HepG2 (cell line): ENCODE results near the gene ASAP2. TPM values are rescaled to one million over a fixed set of nuclear protein-coding genes. Genes with fewer than 3 reads are reported as not detected.

Source experiments
- BHLHE40 ChIP-seq: IDR thresholded peaks from 2 replicates; pipeline ENCODE4 v1.6.1; 2011; ENCODE audit warnings: low read length, improper control_type of control experiment
- GMEB1 ChIP-seq: sonication (generic); formaldehyde crosslinking; IDR thresholded peaks from 2 replicates; pipeline ENCODE4 v1.5.1; 2020; ENCODE audit warnings: missing genetic modification reagents, mild to moderate bottlenecking, borderline replicate concordance
- GMEB2 ChIP-seq: IDR thresholded peaks from 2 replicates; pipeline ENCODE4 v1.6.1; 2016; ENCODE audit warnings: missing biosample characterization, missing genetic modification reagents, low read depth
- HNF4A ChIP-seq: sonication (generic); formaldehyde crosslinking; IDR thresholded peaks from 2 replicates; pipeline ENCODE4 v1.4.0; 2020; ENCODE audit warnings: missing genetic modification reagents
- KLF16 ChIP-seq, 2 experiments: sonication (generic) in 1 of 2; formaldehyde crosslinking in 1 of 2; IDR thresholded peaks; 2 replicates each; pipeline versions ENCODE4 v1.6.1 to v1.8.0; 2016 to 2023; ENCODE audit warnings: missing genetic modification reagents in 2 of 2, missing compliant biosample characterization in 1 of 2
- POLR2G ChIP-seq: fragments of 200-400 bp; formaldehyde crosslinking; IDR thresholded peaks from 2 replicates; pipeline ENCODE4 v1.6.1; 2018; ENCODE audit warnings: mild to moderate bottlenecking, low read depth, low read length, moderate library complexity
- RXRA ChIP-seq: sonication (generic); formaldehyde crosslinking; IDR thresholded peaks from 2 replicates; pipeline ENCODE4 v1.5.1; 2020; ENCODE audit warnings: missing genetic modification reagents
- SP4 ChIP-seq: sonication (generic); formaldehyde crosslinking; IDR thresholded peaks from 2 replicates; pipeline ENCODE4 v1.8.1; 2023; ENCODE audit warnings: mild to moderate bottlenecking, missing genetic modification reagents
- ZNF225 ChIP-seq: sonication (generic); formaldehyde crosslinking; IDR thresholded peaks from 2 replicates; pipeline ENCODE4 v1.4.0; 2020; ENCODE audit warnings: mild to moderate bottlenecking, missing genetic modification reagents
- ZNF407 ChIP-seq: sonication (generic); formaldehyde crosslinking; IDR thresholded peaks from one replicate; pipeline ENCODE4 v1.5.1; 2020; ENCODE audit warnings: mild to moderate bottlenecking, missing genetic modification reagents; ENCODE audit errors: not compliant biosample characterization
- ZNF556 ChIP-seq: sonication (generic); formaldehyde crosslinking; IDR thresholded peaks from 2 replicates; pipeline ENCODE4 v1.4.0; 2020; ENCODE audit warnings: mild to moderate bottlenecking, missing genetic modification reagents, borderline replicate concordance
- ZNF709 ChIP-seq: sonication (generic); formaldehyde crosslinking; IDR thresholded peaks from 2 replicates; pipeline ENCODE4 v1.5.0; 2020; ENCODE audit warnings: mild to moderate bottlenecking, missing genetic modification reagents
- ZNF770 ChIP-seq: sonication (generic); formaldehyde crosslinking; IDR thresholded peaks from 2 replicates; pipeline ENCODE4 v1.5.0; 2020; ENCODE audit warnings: mild to moderate bottlenecking, missing genetic modification reagents
- ZSCAN20 ChIP-seq: sonication (generic); formaldehyde crosslinking; IDR thresholded peaks from 2 replicates; pipeline ENCODE4 v1.4.0; 2020; ENCODE audit warnings: missing genetic modification reagents, mild to moderate bottlenecking, borderline replicate concordance
- polyA plus RNA-seq, 8 experiments: library from polyadenylated mRNA; depleted of rRNA in 3 of 8; stranded (reverse) in 7 of 8; unstranded in 1 of 8; fragments of >200 nt; fragmentation: Illumina TruSeq in 4 of 8; extraction: Trizol in 4 of 8; gene quantifications; 2 replicates each; pipeline versions ENCODE4 v1.2.1 to v1.2.3, GENCODE V29; 2011 to 2016; ENCODE audit warnings: low read depth in 4 of 8, missing spikeins in 1 of 8, mixed read lengths in 1 of 8; ENCODE audit not compliant: insufficient read depth in 1 of 8
- total RNA-seq, 5 experiments: library from RNA; depleted of rRNA; stranded (reverse); fragments of >200 nt; fragmentation: Illumina TruSeq; extraction: Trizol; gene quantifications; 2 replicates each; pipeline ENCODE4 v1.2.3, GENCODE V29; 2016; ENCODE audit warnings: low read depth in 1 of 5
- TF ChIP-seq, protein P1 (sequence below): IDR thresholded peaks from 2 replicates; pipeline ENCODE4 v1.6.1; 2016; ENCODE audit warnings: low read depth, borderline replicate concordance

Gene ASAP2
- total and polyA plus RNA-seq, 2 of the 13 experiments (the other 11 are each of a cell fraction or from before 2014, with no cell fraction given): 7.3 to 22.3 TPM

DNA sequence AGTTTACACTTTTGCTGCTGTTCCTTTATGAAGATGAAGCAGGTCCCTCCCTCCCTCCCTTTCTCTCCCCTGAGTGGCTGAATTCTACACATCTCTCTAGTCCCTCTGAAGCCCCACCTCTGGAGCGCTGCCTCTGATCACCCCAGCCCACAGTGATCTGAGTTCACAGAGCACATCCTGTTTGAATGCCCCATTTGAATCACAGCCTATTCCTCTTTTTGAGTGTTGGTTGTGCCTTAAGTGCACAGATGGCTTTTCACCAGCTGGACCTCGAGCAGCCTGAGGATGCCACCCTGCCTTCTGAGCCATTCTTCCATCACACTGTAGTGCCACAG lies 129.6 kb downstream of the ASAP2 start (continued):
- TF ChIP-seq ZNF770 (CRISPR knock-in tag) (no peak), ZNF225 (CRISPR knock-in tag) (no peak), BHLHE40 (no peak), GMEB2 (CRISPR knock-in tag) (no peak), POLR2G (peak; percentile 87), RXRA (CRISPR knock-in tag) (0 out of 2 replicates have a peak, but pooled peaks have one; percentile 29), ZNF556 (peak; percentile 51; the same call in 1 of the 2 replicates), GMEB1 (no peak), SP4 (CRISPR knock-in tag) (peak; percentile 10; the same call in 1 of the 2 replicates), ZSCAN20 (CRISPR knock-in tag) (no peak), KLF16 (CRISPR knock-in tag; IDR thresholded peaks at IDR 0.05) (no peak), ZNF709 (CRISPR knock-in tag) (no peak; the same call in 1 of the 2 replicates), ZNF407 (no peak), HNF4A (peak; percentile 72)
- TF ChIP-seq, protein P1, sequence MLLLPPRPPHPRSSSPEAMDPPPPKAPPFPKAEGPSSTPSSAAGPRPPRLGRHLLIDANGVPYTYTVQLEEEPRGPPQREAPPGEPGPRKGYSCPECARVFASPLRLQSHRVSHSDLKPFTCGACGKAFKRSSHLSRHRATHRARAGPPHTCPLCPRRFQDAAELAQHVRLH: peak; percentile 4; the same call in 1 of the 2 replicates
